A549 (cell line): Measurements from ENCODE around the gene ACTN2. TPM values are rescaled to one million over a fixed set of nuclear protein-coding genes. Genes with fewer than 3 reads are reported as not detected.

ENCODE experiments used
- ATAC-seq, 2 experiments: fragments of 200-7000 bp in 1 of 2; fragments of >200 bp in 1 of 2; cut with Nextera tagmentation in 1 of 2; cut with Tn5 transposase in 1 of 2; 3 replicates each; pipeline versions ENCODE4 v1.8.0 to v1.9.1; 2018 to 2020; ENCODE audit warnings: mild to moderate bottlenecking in 1 of 2, moderate library complexity in 1 of 2
- CTCF ChIA-PET: fragments of 300-600 bp; sonication (Branson Sonifier 250); formaldehyde crosslinking; extraction: SDS; loops from one replicate; lab custom pipeline; 2021; ENCODE audit warnings: antibody characterized with exemption, inconsistent platforms; lab: Yijun Ruan, JAX
- POLR2A ChIA-PET: fragments of 350-600 bp; formaldehyde crosslinking; extraction: SDS; loops from one replicate; lab custom pipeline; 2021; ENCODE audit warnings: antibody characterized with exemption, inconsistent platforms; lab: Yijun Ruan, JAX
- DNase-seq, 2 experiments: peaks; one replicate each; pipeline versions ENCODE4 v3.0.0 to v3.0.0-alpha.2; 2011 to 2016; ENCODE audit warnings: low read depth in 1 of 2, low spot score in 1 of 2
- FAIRE-seq: peaks from 2 replicates; lab custom pipeline; 2011; peaks lifted over from hg19 to GRCh38; lab: Jason Lieb, UNC
- H3K27ac ChIP-seq, 2 experiments: fragments of >200 bp; sonication (Bioruptor Twin); formaldehyde crosslinking; 3 replicates each; pipeline ENCODE4 v1.5.1; 2016 to 2017
- H3K4me1 ChIP-seq: fragments of >200 bp; sonication (Bioruptor Twin); formaldehyde crosslinking; 3 replicates; pipeline ENCODE4 v1.6.1; 2016
- H3K4me2 ChIP-seq: fragments of >200 bp; sonication (Bioruptor Twin); formaldehyde crosslinking; 3 replicates; pipeline ENCODE4 v1.6.1; 2016
- H3K4me3 ChIP-seq: fragments of >200 bp; sonication (Bioruptor Twin); formaldehyde crosslinking; 3 replicates; pipeline ENCODE4 v1.5.1; 2016
- H3K9me3 ChIP-seq: fragments of >200 bp; sonication (Bioruptor Twin); formaldehyde crosslinking; 3 replicates; pipeline ENCODE4 v1.6.1; 2016
- BHLHE40 ChIP-seq: IDR thresholded peaks from 2 replicates; pipeline ENCODE4 v1.6.1; 2012; ENCODE audit warnings: low read depth, low read length, inconsistent platforms
- CBX8 ChIP-seq: fragments of 200-600 bp; sonication (generic); IDR thresholded peaks from 2 replicates; pipeline ENCODE4 v1.6.1; 2016
- CEBPB ChIP-seq, 2 experiments: fragments of >200 bp in 1 of 2; sonication (Bioruptor Twin) in 1 of 2; formaldehyde crosslinking in 1 of 2; IDR thresholded peaks; 2 replicates each; pipeline ENCODE4 v1.6.1; 2012 to 2016
- ESRRA ChIP-seq: fragments of 150-350 bp; IDR thresholded peaks from 2 replicates; pipeline ENCODE4 v1.6.1; 2014; ENCODE audit warnings: mild to moderate bottlenecking, low read length, borderline replicate concordance
- GATA3 ChIP-seq: IDR thresholded peaks from 2 replicates; pipeline ENCODE4 v1.6.1; 2012; ENCODE audit warnings: borderline replicate concordance
- JUNB ChIP-seq: fragments of >200 bp; sonication (Bioruptor Twin); formaldehyde crosslinking; IDR thresholded peaks from 2 replicates; pipeline ENCODE4 v1.6.1; 2016
- MAFK ChIP-seq: fragments of 450-650 bp; IDR thresholded peaks from 2 replicates; pipeline ENCODE4 v1.6.1; 2014; ENCODE audit not compliant: partially characterized antibody
- MAZ ChIP-seq: fragments of 150-350 bp; IDR thresholded peaks from 2 replicates; pipeline ENCODE4 v1.6.1; 2014; ENCODE audit warnings: antibody characterized with exemption, low read depth, low read length, borderline replicate concordance
- RNF2 ChIP-seq: fragments of 200-600 bp; sonication (generic); IDR thresholded peaks from 2 replicates; pipeline ENCODE4 v1.6.1; 2016; ENCODE audit warnings: low read depth, mild to moderate bottlenecking, antibody characterized with exemption, moderate library complexity, borderline replicate concordance
- SREBF2 ChIP-seq: fragments of 450-650 bp; IDR thresholded peaks from 2 replicates; pipeline ENCODE4 v1.6.1; 2014; ENCODE audit warnings: mild to moderate bottlenecking, moderate library complexity
- TFCP2L1 ChIP-seq: fragments of 250-450 bp; sonication (Bioruptor Pico); IDR thresholded peaks from 2 replicates; pipeline ENCODE4 v1.5.0; 2021; ENCODE audit warnings: mild to moderate bottlenecking
- ZC3H11A ChIP-seq: fragments of 450-650 bp; IDR thresholded peaks from 2 replicates; pipeline ENCODE4 v1.6.1; 2014; ENCODE audit warnings: antibody characterized with exemption, mild to moderate bottlenecking
- WGBS: methylation state at CpG from one replicate; pipeline ENCODE4 v1.1.6; 2017; ENCODE audit errors: missing lambda C conversion rate; 5-methylcytosine and 5-hydroxymethylcytosine counted together
- polyA plus RNA-seq, 4 experiments: library from polyadenylated mRNA; depleted of rRNA in 3 of 4; stranded (reverse); fragments of >200 nt; fragmentation: RNase III in 1 of 4; extraction: RNeasy Plus Mini Kit Qiagen cat#74134 plus additional on column Dnase treatment in 1 of 4; gene quantifications; 2 replicates in 3 of 4; 3 replicates in 1 of 4; pipeline ENCODE4 v1.2.3, GENCODE V29; 2011 to 2017
- TF ChIP-seq, protein P1 (sequence below): fragments of >200 bp; sonication (Bioruptor Twin); formaldehyde crosslinking; IDR thresholded peaks from 3 replicates; pipeline ENCODE4 v1.6.1; 2016
- TF ChIP-seq, protein P2 (sequence below): fragments of >200 bp; sonication (Bioruptor Twin); formaldehyde crosslinking; IDR thresholded peaks from 2 replicates; pipeline ENCODE4 v1.6.1; 2016
- TF ChIP-seq, protein P3 (sequence below): fragments of >200 bp; sonication (Bioruptor Twin); formaldehyde crosslinking; IDR thresholded peaks from 3 replicates; pipeline ENCODE4 v1.5.1; 2016
- TF ChIP-seq, protein P4 (sequence below): fragments of 250-450 bp; sonication (Bioruptor Pico); IDR thresholded peaks from 2 replicates; pipeline ENCODE4 v1.5.0; 2020; ENCODE audit warnings: low read depth, mild to moderate bottlenecking, moderate library complexity
- TF ChIP-seq, protein P5 (sequence below): IDR thresholded peaks from 2 replicates; pipeline ENCODE4 v1.6.1; 2012
- TF ChIP-seq, protein P6 (sequence below): IDR thresholded peaks from 2 replicates; pipeline ENCODE4 v1.6.1; 2012

ACTN2 gene
- polyA plus RNA-seq, 2 of the 4 experiments (the other 2 are of a cell fraction) = not detected

DNA sequence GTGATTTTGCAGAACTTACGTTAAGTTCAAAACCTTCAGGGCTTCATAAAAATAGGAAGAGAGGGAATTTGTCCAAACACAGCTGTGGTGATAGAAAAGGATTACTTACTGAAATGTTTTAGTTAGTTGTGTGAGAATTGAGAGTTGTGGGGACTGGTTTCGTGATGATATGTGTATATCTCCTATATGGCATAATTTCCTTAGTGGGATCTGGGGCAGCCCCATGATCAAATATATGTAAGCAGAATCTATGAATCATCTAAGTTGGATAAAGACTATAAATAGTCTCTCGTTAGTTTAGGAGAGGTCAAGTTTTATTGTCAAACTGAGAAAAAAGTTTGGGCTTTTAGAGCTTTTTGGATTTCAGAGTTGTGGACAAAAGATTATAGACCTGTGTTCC lies 123.7 kb downstream of the ACTN2 start:
- ChIA-PET CTCF (no interaction called here), POLR2A (no interaction called here)
- no peaks in the 10 kb centered on the region for H3K4me1 ChIP-seq
- no peaks in the 10 kb centered on the region for H3K9me3 ChIP-seq
- WGBS = 95% methylated on average over 3 of the region's 3 CpGs
- no peak for DNase-seq
- FAIRE-seq = no peak
- H3K4me3 ChIP-seq = no peak overlapping the region
- no peak overlapping the region for H3K27ac ChIP-seq
- TF ChIP-seq, protein P1, sequence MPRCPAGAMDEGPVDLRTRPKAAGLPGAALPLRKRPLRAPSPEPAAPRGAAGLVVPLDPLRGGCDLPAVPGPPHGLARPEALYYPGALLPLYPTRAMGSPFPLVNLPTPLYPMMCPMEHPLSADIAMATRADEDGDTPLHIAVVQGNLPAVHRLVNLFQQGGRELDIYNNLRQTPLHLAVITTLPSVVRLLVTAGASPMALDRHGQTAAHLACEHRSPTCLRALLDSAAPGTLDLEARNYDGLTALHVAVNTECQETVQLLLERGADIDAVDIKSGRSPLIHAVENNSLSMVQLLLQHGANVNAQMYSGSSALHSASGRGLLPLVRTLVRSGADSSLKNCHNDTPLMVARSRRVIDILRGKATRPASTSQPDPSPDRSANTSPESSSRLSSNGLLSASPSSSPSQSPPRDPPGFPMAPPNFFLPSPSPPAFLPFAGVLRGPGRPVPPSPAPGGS = no peak
- TF ChIP-seq, protein P2, sequence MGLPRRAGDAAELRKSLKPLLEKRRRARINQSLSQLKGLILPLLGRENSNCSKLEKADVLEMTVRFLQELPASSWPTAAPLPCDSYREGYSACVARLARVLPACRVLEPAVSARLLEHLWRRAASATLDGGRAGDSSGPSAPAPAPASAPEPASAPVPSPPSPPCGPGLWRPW = no peak
- no peak for TF ChIP-seq CEBPB (IDR thresholded peaks at IDR 0.05)
- no peak for TF ChIP-seq JUNB
- TF ChIP-seq, protein P3, sequence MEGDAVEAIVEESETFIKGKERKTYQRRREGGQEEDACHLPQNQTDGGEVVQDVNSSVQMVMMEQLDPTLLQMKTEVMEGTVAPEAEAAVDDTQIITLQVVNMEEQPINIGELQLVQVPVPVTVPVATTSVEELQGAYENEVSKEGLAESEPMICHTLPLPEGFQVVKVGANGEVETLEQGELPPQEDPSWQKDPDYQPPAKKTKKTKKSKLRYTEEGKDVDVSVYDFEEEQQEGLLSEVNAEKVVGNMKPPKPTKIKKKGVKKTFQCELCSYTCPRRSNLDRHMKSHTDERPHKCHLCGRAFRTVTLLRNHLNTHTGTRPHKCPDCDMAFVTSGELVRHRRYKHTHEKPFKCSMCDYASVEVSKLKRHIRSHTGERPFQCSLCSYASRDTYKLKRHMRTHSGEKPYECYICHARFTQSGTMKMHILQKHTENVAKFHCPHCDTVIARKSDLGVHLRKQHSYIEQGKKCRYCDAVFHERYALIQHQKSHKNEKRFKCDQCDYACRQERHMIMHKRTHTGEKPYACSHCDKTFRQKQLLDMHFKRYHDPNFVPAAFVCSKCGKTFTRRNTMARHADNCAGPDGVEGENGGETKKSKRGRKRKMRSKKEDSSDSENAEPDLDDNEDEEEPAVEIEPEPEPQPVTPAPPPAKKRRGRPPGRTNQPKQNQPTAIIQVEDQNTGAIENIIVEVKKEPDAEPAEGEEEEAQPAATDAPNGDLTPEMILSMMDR = no peak
- TF ChIP-seq ESRRA = no peak
- TF ChIP-seq, protein P4, sequence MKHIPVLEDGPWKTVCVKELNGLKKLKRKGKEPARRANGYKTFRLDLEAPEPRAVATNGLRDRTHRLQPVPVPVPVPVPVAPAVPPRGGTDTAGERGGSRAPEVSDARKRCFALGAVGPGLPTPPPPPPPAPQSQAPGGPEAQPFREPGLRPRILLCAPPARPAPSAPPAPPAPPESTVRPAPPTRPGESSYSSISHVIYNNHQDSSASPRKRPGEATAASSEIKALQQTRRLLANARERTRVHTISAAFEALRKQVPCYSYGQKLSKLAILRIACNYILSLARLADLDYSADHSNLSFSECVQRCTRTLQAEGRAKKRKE (CRISPR knock-in tag) = no peak
- TF ChIP-seq ZC3H11A = no peak
- TF ChIP-seq MAZ = no peak
- no peak for TF ChIP-seq SREBF2
- TF ChIP-seq TFCP2L1 = no peak
- TF ChIP-seq CBX8 = no peak
- no peak for TF ChIP-seq MAFK
- no peak for ATAC-seq
- no peak overlapping the region for H3K4me2 ChIP-seq

DNA sequence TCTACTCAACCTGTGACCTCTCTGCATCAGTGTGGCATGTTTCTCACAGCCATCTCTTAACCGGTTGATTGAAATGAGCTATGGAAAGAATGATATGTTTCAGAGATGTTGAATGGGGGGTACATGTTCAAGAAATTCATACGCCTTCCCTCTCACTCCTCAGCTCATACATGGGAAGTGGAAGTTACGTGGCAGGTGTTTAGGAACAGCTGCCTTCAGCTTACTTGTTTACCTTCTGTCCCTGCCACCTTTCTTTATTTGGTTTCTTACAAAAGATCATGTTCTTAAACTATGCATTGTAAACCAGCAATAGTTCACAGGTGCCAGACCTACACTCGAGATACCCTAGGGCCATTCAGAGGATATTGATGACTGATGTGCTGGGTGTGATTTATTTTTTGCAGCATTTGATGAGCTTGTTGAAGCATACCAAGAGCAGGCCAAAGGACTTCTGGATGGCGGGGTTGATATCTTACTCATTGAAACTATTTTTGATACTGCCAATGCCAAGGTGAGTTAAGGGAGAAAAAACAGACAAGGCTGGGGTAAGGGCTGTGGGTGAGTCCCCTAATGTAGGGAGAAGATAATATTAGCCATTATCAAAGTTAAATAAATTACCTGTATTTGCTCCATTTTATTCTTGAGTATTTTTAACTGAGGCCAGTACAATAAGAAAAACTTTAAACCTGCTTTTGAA lies 126.2 kb downstream of the ACTN2 start:
- Histone ChIP-seq H3K27ac (no peak overlapping the region), H3K4me3 (no peak overlapping the region), H3K9me3 (no peaks in the 10 kb centered on the region), H3K4me2 (no peak overlapping the region), H3K4me1 (no peaks in the 10 kb centered on the region)
- POLR2A ChIA-PET = no interaction called here
- CTCF ChIA-PET = no interaction called here
- FAIRE-seq (no peak), ATAC-seq (no peak), DNase-seq (no peak)
- TF ChIP-seq ESRRA = no peak
- no peak for TF ChIP-seq RNF2
- TF ChIP-seq, protein P5, sequence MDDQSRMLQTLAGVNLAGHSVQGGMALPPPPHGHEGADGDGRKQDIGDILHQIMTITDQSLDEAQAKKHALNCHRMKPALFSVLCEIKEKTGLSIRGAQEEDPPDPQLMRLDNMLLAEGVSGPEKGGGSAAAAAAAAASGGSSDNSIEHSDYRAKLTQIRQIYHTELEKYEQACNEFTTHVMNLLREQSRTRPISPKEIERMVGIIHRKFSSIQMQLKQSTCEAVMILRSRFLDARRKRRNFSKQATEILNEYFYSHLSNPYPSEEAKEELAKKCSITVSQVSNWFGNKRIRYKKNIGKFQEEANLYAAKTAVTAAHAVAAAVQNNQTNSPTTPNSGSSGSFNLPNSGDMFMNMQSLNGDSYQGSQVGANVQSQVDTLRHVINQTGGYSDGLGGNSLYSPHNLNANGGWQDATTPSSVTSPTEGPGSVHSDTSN = no peak
- TF ChIP-seq GATA3 = no peak
- TF ChIP-seq BHLHE40 = no peak
- TF ChIP-seq, protein P6, sequence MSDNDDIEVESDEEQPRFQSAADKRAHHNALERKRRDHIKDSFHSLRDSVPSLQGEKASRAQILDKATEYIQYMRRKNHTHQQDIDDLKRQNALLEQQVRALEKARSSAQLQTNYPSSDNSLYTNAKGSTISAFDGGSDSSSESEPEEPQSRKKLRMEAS = no peak
- TF ChIP-seq, protein P1 = no peak
- WGBS = 93% methylated on average over 5 of the region's 5 CpGs

Other genes with a start within 250 kb of the ACTN2 start
- 61.3 and 66.0 TPM in 2 replicates for gene LGALS8, start 162.5 kb upstream of the ACTN2 start, polyA plus RNA-seq (2011; rRNA removed)
- 30.1 to 32.3 TPM (median 32.1 TPM) in 3 replicates for gene LGALS8, start 162.5 kb upstream of the ACTN2 start, polyA plus RNA-seq (2017; fragmentation: RNase III; extraction: RNeasy Plus Mini Kit Qiagen cat#74134 plus additional on column Dnase treatment)
- gene HEATR1, start 82.0 kb upstream of the ACTN2 start, polyA plus RNA-seq (2011; rRNA removed) = 45.4 and 50.1 TPM in 2 replicates
- gene HEATR1, start 82.0 kb upstream of the ACTN2 start, polyA plus RNA-seq (2017; fragmentation: RNase III; extraction: RNeasy Plus Mini Kit Qiagen cat#74134 plus additional on column Dnase treatment) = 22.3 to 25.3 TPM (median 22.5 TPM) in 3 replicates
- gene MTR, start 108.8 kb downstream of the ACTN2 start, polyA plus RNA-seq (2011; rRNA removed) = 12.7 and 14.4 TPM in 2 replicates
- gene MTR, start 108.8 kb downstream of the ACTN2 start, polyA plus RNA-seq (2017; fragmentation: RNase III; extraction: RNeasy Plus Mini Kit Qiagen cat#74134 plus additional on column Dnase treatment) = 6.2 to 6.4 TPM (median 6.2 TPM) in 3 replicates